HepG2 (cell line): Measurements from ENCODE around the gene MAMDC2. TPM values are rescaled to one million over a fixed set of nuclear protein-coding genes. Genes with fewer than 3 reads are reported as not detected.

Experiments used
- ATAC-seq: fragments of 200-7000 bp; cut with Tn5 transposase; 3 replicates; pipeline ENCODE4 v1.9.1; 2020; ENCODE audit warnings: mild to moderate bottlenecking, moderate library complexity
- BruUV-seq: library from RNA; stranded (reverse); fragments of 400-500 nt; replicated peaks from 2 replicates; lab custom pipeline; 2021; lab: Mats Ljungman, UMichigan
- CTCF ChIA-PET: fragments of 300-600 bp; formaldehyde crosslinking; extraction: SDS; loops from one replicate; lab custom pipeline; 2021; ENCODE audit warnings: low total read pairs, inconsistent platforms, low intra/inter-chr PET ratio; lab: Yijun Ruan, JAX
- POLR2A ChIA-PET: fragments of 350-600 bp; sonication (Branson Sonifier 250); formaldehyde crosslinking; loops from one replicate; lab custom pipeline; 2020; ENCODE audit warnings: antibody characterized with exemption, inconsistent platforms; lab: Yijun Ruan, JAX
- DNase-seq: peaks from one replicate; pipeline ENCODE4 v3.0.0-alpha.2; 2015; ENCODE audit warnings: low spot score
- FAIRE-seq: peaks from 3 replicates; lab custom pipeline; 2011; peaks lifted over from hg19 to GRCh38; lab: Jason Lieb, UNC
- H2AFZ ChIP-seq: one replicate; pipeline ENCODE4 v1.6.1; 2011; ENCODE audit warnings: low read length, inconsistent platforms
- H3K27ac ChIP-seq: fragments of 300-600 bp; 3 replicates; pipeline ENCODE4 v1.8.0; 2011; ENCODE audit warnings: mixed run types, mild to moderate bottlenecking, mixed read lengths, low read length, inconsistent platforms; ENCODE audit not compliant: insufficient read depth; ENCODE audit errors: extremely low read length
- H3K27me3 ChIP-seq, 2 experiments: fragments of 200-600 bp in 1 of 2; 2 replicates in 1 of 2; 3 replicates in 1 of 2; pipeline versions ENCODE4 v1.6.0 to v1.8.0; 2011; ENCODE audit warnings: low read length in 2 of 2, mild to moderate bottlenecking in 2 of 2, moderate library complexity in 2 of 2, inconsistent platforms in 1 of 2; ENCODE audit not compliant: insufficient read depth in 2 of 2, control insufficient read depth in 1 of 2
- H3K36me3 ChIP-seq, 2 experiments: fragments of 200-600 bp in 1 of 2; replicated peaks in 1 of 2; 2 replicates in 1 of 2; 3 replicates in 1 of 2; pipeline versions ENCODE4 v1.5.1 to v1.8.0; 2011; ENCODE audit warnings: low read length in 2 of 2, inconsistent platforms in 1 of 2; ENCODE audit not compliant: insufficient read depth in 2 of 2, control insufficient read depth in 1 of 2
- H3K4me1 ChIP-seq: 2 replicates; pipeline ENCODE4 v1.5.1; 2012; ENCODE audit warnings: low read length, inconsistent platforms; ENCODE audit not compliant: insufficient read depth
- H3K4me2 ChIP-seq: 2 replicates; pipeline ENCODE4 v1.6.0; 2011; ENCODE audit warnings: low read depth, low read length, inconsistent platforms
- H3K4me3 ChIP-seq, 3 experiments: fragments of 200-600 bp in 1 of 3; sonication (generic), shearing (Covaris generic) in 1 of 3; replicated peaks in 1 of 3; 2 replicates each; pipeline ENCODE4 v1.5.1; 2011 to 2016; ENCODE audit warnings: low read length in 3 of 3, inconsistent platforms in 2 of 3, low read depth in 2 of 3, mild to moderate bottlenecking in 2 of 3, control low read depth in 1 of 3, mixed read lengths in 1 of 3; ENCODE audit not compliant: insufficient read depth in 1 of 3
- H3K79me2 ChIP-seq: one replicate; pipeline ENCODE4 v1.6.1; 2011; ENCODE audit warnings: low read length, inconsistent platforms; ENCODE audit not compliant: insufficient read depth
- H3K9ac ChIP-seq: 2 replicates; pipeline ENCODE4 v1.6.0; 2011; ENCODE audit warnings: mild to moderate bottlenecking, low read depth, low read length, inconsistent platforms; ENCODE audit not compliant: insufficient read depth
- H3K9me3 ChIP-seq: 2 replicates; pipeline ENCODE4 v1.5.1; 2012; ENCODE audit warnings: mild to moderate bottlenecking, low read length
- H4K20me1 ChIP-seq: 2 replicates; pipeline ENCODE4 v1.6.0; 2011; ENCODE audit warnings: inconsistent platforms, mild to moderate bottlenecking, low read length, moderate library complexity; ENCODE audit not compliant: insufficient read depth
- CSRNP1 ChIP-seq: sonication (generic); formaldehyde crosslinking; IDR thresholded peaks from 2 replicates; pipeline ENCODE4 v1.8.1; 2023; ENCODE audit warnings: mild to moderate bottlenecking, missing genetic modification reagents
- JUNB ChIP-seq: sonication (generic); formaldehyde crosslinking; IDR thresholded peaks from 2 replicates; pipeline ENCODE4 v1.8.0; 2022; ENCODE audit warnings: missing genetic modification reagents, mild to moderate bottlenecking, borderline replicate concordance
- RFXANK ChIP-seq: IDR thresholded peaks from 2 replicates; pipeline ENCODE4 v1.6.1; 2016
- TBP ChIP-seq: sonication (generic); formaldehyde crosslinking; IDR thresholded peaks from 2 replicates; pipeline ENCODE4 v1.5.0; 2020; ENCODE audit warnings: missing genetic modification reagents
- ZBTB2 ChIP-seq: sonication (generic); formaldehyde crosslinking; IDR thresholded peaks from 2 replicates; pipeline ENCODE4 v1.8.0; 2022; ENCODE audit warnings: low read depth, missing genetic modification reagents
- ZNF547 ChIP-seq: sonication (generic); formaldehyde crosslinking; IDR thresholded peaks from 2 replicates; pipeline ENCODE4 v1.5.1; 2020; ENCODE audit warnings: mild to moderate bottlenecking, missing genetic modification reagents
- ZNF567 ChIP-seq: sonication (generic); formaldehyde crosslinking; IDR thresholded peaks from 2 replicates; pipeline ENCODE4 v1.8.1; 2023; ENCODE audit warnings: mild to moderate bottlenecking, missing genetic modification reagents, borderline replicate concordance
- ZNF704 ChIP-seq: sonication (generic); formaldehyde crosslinking; IDR thresholded peaks from 2 replicates; pipeline ENCODE4 v1.8.1; 2023; ENCODE audit warnings: mild to moderate bottlenecking, inconsistent platforms, moderate library complexity, missing genetic modification reagents, borderline replicate concordance
- ZNF83 ChIP-seq: sonication (generic); formaldehyde crosslinking; IDR thresholded peaks from 2 replicates; pipeline ENCODE4 v1.4.0; 2020; ENCODE audit warnings: missing genetic modification reagents, mild to moderate bottlenecking, borderline replicate concordance
- WGBS: methylation state at CpG from one replicate; pipeline ENCODE4 v1.1.6; 2017; ENCODE audit warnings: low lambda C conversion rate; 5-methylcytosine and 5-hydroxymethylcytosine counted together
- in situ Hi-C: cut with HindIII; loops from 2 replicates; pipeline ENCODE4 v1.10.0; 2017; ENCODE audit warnings: low pct_unique_long_range_greater_than_20kb; ENCODE audit not compliant: extremely low pct_ligation_motif_present
- intact Hi-C: fragments of 100-400 bp; cut with micrococcal nuclease; formaldehyde crosslinking; loops from one replicate; pipeline ENCODE4 v1.10.0; 2022; ENCODE audit not compliant: unreplicated experiment
- polyA plus RNA-seq, 8 experiments: library from polyadenylated mRNA; depleted of rRNA in 3 of 8; stranded (reverse) in 7 of 8; unstranded in 1 of 8; fragments of >200 nt; fragmentation: Illumina TruSeq in 4 of 8; extraction: Trizol in 4 of 8; gene quantifications; 2 replicates each; pipeline versions ENCODE4 v1.2.1 to v1.2.3, GENCODE V29; 2011 to 2016; ENCODE audit warnings: low read depth in 4 of 8, missing spikeins in 1 of 8, mixed read lengths in 1 of 8; ENCODE audit not compliant: insufficient read depth in 1 of 8
- total RNA-seq, 5 experiments: library from RNA; depleted of rRNA; stranded (reverse); fragments of >200 nt; fragmentation: Illumina TruSeq; extraction: Trizol; gene quantifications; 2 replicates each; pipeline ENCODE4 v1.2.3, GENCODE V29; 2016; ENCODE audit warnings: low read depth in 1 of 5

MAMDC2 gene
- total and polyA plus RNA-seq, 2 of the 13 experiments (the other 11 are each of a cell fraction or from before 2014, with no cell fraction given): not detected

GRCh38 chr9:70170151-70170790, 126.6 kb downstream of the MAMDC2 start:
- Histone ChIP-seq H3K4me3 (no peak overlapping the region), H3K4me1 (peaks cover 24% of the 10 kb centered on the region), H3K4me2 (no peak overlapping the region), H3K79me2 (no peaks in the 10 kb centered on the region), H3K36me3 (no peaks in the 10 kb centered on the region), H3K9me3 (no peaks in the 10 kb centered on the region), H4K20me1 (no peaks in the 10 kb centered on the region), H3K27ac (no peak overlapping the region), H3K27me3 (no peaks in the 10 kb centered on the region), H3K9ac (no peak overlapping the region), H2AFZ (no peak overlapping the region)
- TF ChIP-seq JUNB (CRISPR knock-in tag): no peak
- no peak for TF ChIP-seq ZNF704 (CRISPR knock-in tag)
- TF ChIP-seq CSRNP1: no peak
- TF ChIP-seq ZBTB2 (CRISPR knock-in tag): no peak
- no peak for TF ChIP-seq ZNF83 (CRISPR knock-in tag)
- no peak for TF ChIP-seq ZNF567
- no peak for TF ChIP-seq RFXANK (CRISPR knock-in tag)
- no peak for TF ChIP-seq ZNF547
- no peak for TF ChIP-seq TBP
- in situ Hi-C loops (no loop called here), intact Hi-C loops (no loop called here)
- WGBS: 93% methylated on average over 7 of the region's 7 CpGs
- POLR2A ChIA-PET: no interaction called here
- FAIRE-seq (no peak), DNase-seq (no peak), ATAC-seq (no peak)
- BruUV-seq: no TSS peak
- CTCF ChIA-PET: no interaction called here
